Lung (tissue), 12 donors: ENCODE measurements around the gene CCDC194. TPM values are rescaled to one million over a fixed set of nuclear protein-coding genes. Genes with fewer than 3 reads are reported as not detected.

Source experiments
- ATAC-seq: fragments of 200-7000 bp; cut with Tn5 transposase; one replicate; pipeline ENCODE4 v1.9.1; 2020; ENCODE audit warnings: moderate number of reproducible peaks; ENCODE audit not compliant: insufficient read depth, low FRiP score
- DNase-seq, 3 donors: peaks; one replicate each; pipeline ENCODE4 v3.0.0-alpha.2; 2013 to 2017
- H3K27ac ChIP-seq, 2 donors: one replicate each; pipeline ENCODE4 v1.5.1; 2013; ENCODE audit warnings: mild to moderate bottlenecking in 2 of 2, moderate library complexity in 2 of 2, control low read depth in 1 of 2, inconsistent platforms in 1 of 2, low read depth in 1 of 2, low read length in 1 of 2
- H3K27me3 ChIP-seq, 3 donors: one replicate each; pipeline ENCODE4 v1.5.1; 2013; ENCODE audit warnings: low read length in 2 of 3; ENCODE audit not compliant: control insufficient read depth in 3 of 3, insufficient read depth in 3 of 3
- H3K36me3 ChIP-seq, 4 donors: one replicate each; pipeline ENCODE4 v1.5.1; 2013; ENCODE audit warnings: low read length in 4 of 4, mild to moderate bottlenecking in 1 of 4, moderate library complexity in 1 of 4; ENCODE audit not compliant: control insufficient read depth in 4 of 4, insufficient read depth in 4 of 4
- H3K4me1 ChIP-seq, 5 donors: one replicate each; pipeline ENCODE4 v1.5.1; 2013; ENCODE audit warnings: low read length in 5 of 5, mild to moderate bottlenecking in 2 of 5, moderate library complexity in 1 of 5; ENCODE audit not compliant: control insufficient read depth in 5 of 5, insufficient read depth in 5 of 5
- H3K4me3 ChIP-seq: one replicate; pipeline ENCODE4 v1.5.1; 2013; ENCODE audit warnings: mild to moderate bottlenecking, control low read depth, moderate library complexity
- H3K9ac ChIP-seq, 2 donors: one replicate each; pipeline ENCODE4 v1.5.1; 2013; ENCODE audit warnings: low read length in 2 of 2, control low read depth in 1 of 2; ENCODE audit not compliant: insufficient read depth in 1 of 2
- H3K9me3 ChIP-seq, 4 donors: one replicate each; pipeline ENCODE4 v1.5.1; 2013; ENCODE audit warnings: low read length in 3 of 4, mild to moderate bottlenecking in 1 of 4, moderate library complexity in 1 of 4; ENCODE audit not compliant: control insufficient read depth in 4 of 4, insufficient read depth in 3 of 4
- CTCF ChIP-seq: IDR thresholded peaks from 2 replicates; pipeline ENCODE4 v1.5.1; 2012; ENCODE audit warnings: mild to moderate bottlenecking; ENCODE audit errors: control extremely low read depth, extremely low read depth
- WGBS, 2 donors: extraction: QIAGEN DNeasy Blood & Tissue Kit; methylation state at CpG; one replicate each; pipeline ENCODE4 v1.1.7; 2013; 5-methylcytosine and 5-hydroxymethylcytosine counted together
- polyA plus RNA-seq, 2 donors: library from polyadenylated mRNA; stranded (reverse); fragments of 200-250 nt; gene quantifications; one replicate each; pipeline ENCODE4 v1.2.1, GENCODE V29; 2013
- total RNA-seq, 2 donors: library from RNA; depleted of rRNA in 1 of 2; stranded (reverse); fragments of >200 nt in 1 of 2; gene quantifications; one replicate each; pipeline ENCODE4 v1.2.1, GENCODE V29; 2014 to 2021
- donor health status: control.
- donor health status: control.
- donor health status: Bipolar disorder and iron deficiency.
- donor health status: healthy.
- donor health status: DM: yes; HTN: yes; CAD: no.

The CCDC194 gene
- total and polyA plus RNA-seq, 4 donors = 0.13 to 0.74 (median 0.37) TPM; not detected in 1

- 61 to 69% methylated on average over 2 of the region's 2 CpGs for WGBS, 2 donors
- Histone ChIP-seq H3K9me3 (no peaks in the 10 kb centered on the region), H3K9ac (no peak overlapping the region), H3K27me3 (peaks cover 0 to 4% (median 0%) of the 10 kb centered on the region in 3 donors), H3K4me1 (peaks cover 0 to 15% (median 6%) of the 10 kb centered on the region in 5 donors), H3K36me3 (no peaks in the 10 kb centered on the region), H3K27ac (peak overlapping the region; percentile 31 to 58), H3K4me3 (no peak overlapping the region)
- TF ChIP-seq CTCF = no peak
- no peak for ATAC-seq
- no peak for DNase-seq
Measured at GRCh38 chr19:17347877-17348276, 46.1 kb downstream of the CCDC194 start.

DNA sequence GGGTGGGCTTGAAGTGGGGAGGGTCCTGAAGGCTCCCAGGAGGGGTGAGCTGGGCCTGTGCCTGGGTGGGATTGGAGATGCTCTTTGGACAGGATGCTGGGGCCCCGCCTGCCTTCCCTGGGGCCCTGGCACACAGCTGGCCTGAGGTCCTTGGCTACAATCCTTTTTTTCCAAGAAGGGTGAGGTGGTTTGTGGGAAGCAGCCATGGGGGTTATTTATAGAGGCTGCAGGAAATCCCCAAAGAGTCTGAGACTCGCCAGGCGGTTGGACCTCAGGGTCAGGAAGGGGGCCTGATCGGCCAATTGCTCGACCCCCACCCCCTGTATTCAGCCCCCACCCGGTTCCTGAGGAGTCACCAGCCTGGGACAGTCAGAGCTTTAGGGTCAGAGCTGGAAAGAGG, 46.6 kb downstream of the CCDC194 start:
- H3K36me3 ChIP-seq = no peaks in the 10 kb centered on the region
- no peak overlapping the region for H3K4me3 ChIP-seq
- H3K4me1 ChIP-seq = peaks cover 0 to 11% (median 6%) of the 10 kb centered on the region in 5 donors
- H3K27ac ChIP-seq = peak overlapping the region; percentile 31 to 53
- peak; percentile 31 for ATAC-seq
- peaks cover 0 to 4% (median 0%) of the 10 kb centered on the region in 3 donors for H3K27me3 ChIP-seq
- WGBS, 2 donors = 18 to 34% methylated on average over 6 of the region's 6 CpGs
- H3K9me3 ChIP-seq = no peaks in the 10 kb centered on the region
- no peak for DNase-seq
- TF ChIP-seq CTCF = no peak
- no peak overlapping the region for H3K9ac ChIP-seq

DNA sequence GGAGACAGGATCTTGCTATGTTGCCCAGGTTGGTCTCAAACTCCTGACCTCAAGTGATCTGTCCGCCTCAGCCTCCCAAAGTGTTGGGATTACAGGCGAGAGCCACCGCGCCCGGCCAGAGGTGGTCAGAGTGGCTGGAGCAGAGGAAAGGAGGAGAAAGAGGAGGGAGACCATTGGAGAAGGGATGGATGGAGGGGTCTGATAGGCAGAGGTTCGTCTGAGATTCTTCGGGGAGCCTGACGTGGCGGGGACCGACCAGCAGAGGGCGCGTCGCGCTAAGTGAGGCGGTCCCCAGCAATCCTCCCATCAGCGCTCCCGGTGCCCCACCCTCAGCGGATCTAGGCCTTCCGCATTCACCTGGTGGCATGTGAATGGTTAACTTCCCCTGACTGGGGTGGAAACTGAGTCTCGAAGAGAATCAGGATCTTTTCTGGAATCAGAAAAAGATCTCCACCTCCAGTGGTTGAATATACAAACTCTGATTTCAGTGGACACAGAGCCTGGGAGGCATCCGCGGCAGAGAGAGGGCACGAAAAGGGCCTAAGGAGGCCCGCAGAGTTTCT, 47.8 kb downstream of the CCDC194 start:
- H3K36me3 ChIP-seq = peaks cover 0 to 5% (median 1%) of the 10 kb centered on the region in 4 donors
- 17% methylated on average over 24 of the region's 24 CpGs for WGBS, 2 donors
- H3K9me3 ChIP-seq = no peaks in the 10 kb centered on the region
- no peak overlapping the region for H3K9ac ChIP-seq
- H3K4me1 ChIP-seq = peaks cover 0 to 8% (median 4%) of the 10 kb centered on the region in 5 donors
- peaks cover 0 to 4% (median 0%) of the 10 kb centered on the region in 3 donors for H3K27me3 ChIP-seq
- peak; percentile 90 for TF ChIP-seq CTCF
- ATAC-seq (peak; percentile 80), DNase-seq (peak; percentile 70 to 73 (median 70))
- no peak overlapping the region for H3K4me3 ChIP-seq
- no peak overlapping the region for H3K27ac ChIP-seq

DNA sequence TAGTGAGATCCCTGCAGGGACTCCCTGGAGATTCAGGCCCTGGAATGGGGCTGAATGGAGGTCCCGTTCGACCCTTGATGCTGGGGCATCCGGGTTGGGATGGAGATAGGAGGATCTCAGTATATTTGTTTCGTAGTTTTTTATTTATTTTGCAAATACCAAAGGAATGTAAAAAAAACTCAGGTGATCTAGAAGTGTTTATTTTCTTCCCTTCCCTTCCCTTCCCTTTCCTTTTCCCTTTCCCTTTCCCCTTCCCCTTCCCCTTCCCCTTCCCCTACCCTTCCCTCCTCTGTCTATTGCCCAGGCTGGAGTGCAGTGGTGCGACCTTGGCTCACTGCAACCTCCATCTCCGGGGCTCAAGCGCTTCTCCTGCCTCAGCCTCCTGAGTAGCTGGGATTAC, 52.2 kb downstream of the CCDC194 start:
- peaks cover 0 to 11% (median 6%) of the 10 kb centered on the region in 5 donors for H3K4me1 ChIP-seq
- TF ChIP-seq CTCF = no peak
- ATAC-seq (no peak), DNase-seq (no peak)
- no peak overlapping the region for H3K4me3 ChIP-seq
- H3K9ac ChIP-seq = no peak overlapping the region
- no peak overlapping the region for H3K27ac ChIP-seq
- H3K9me3 ChIP-seq = no peaks in the 10 kb centered on the region
- no peaks in the 10 kb centered on the region for H3K27me3 ChIP-seq
- 88% methylated on average over 7 of the region's 7 CpGs for WGBS, 2 donors
- peaks cover 0 to 8% (median 2%) of the 10 kb centered on the region in 4 donors for H3K36me3 ChIP-seq
